Measurements from ENCODE around the gene ARAP1.

- TF ChIP-seq CTCF (IDR thresholded peaks at IDR 0.05), result no peak
- TF ChIP-seq POLR2AphosphoS5 (IDR thresholded peaks at IDR 0.05), result no peak
Measured at GRCh38 chr11:72762641-72763304, 10.6 kb upstream of the ARAP1 start.
